NCI-H748 treated with DMSO at 0.1 percent for 48 hours (cell line): ENCODE data around the gene COL11A2.
A peak's percentile ranks its signal among the peaks of the same experiment; 100 is the strongest.

ENCODE experiments used
- DNase-seq: peaks from one replicate; lab custom pipeline; 2025; lab: John Stamatoyannopoulos, UW

Gene COL11A2

DNA sequence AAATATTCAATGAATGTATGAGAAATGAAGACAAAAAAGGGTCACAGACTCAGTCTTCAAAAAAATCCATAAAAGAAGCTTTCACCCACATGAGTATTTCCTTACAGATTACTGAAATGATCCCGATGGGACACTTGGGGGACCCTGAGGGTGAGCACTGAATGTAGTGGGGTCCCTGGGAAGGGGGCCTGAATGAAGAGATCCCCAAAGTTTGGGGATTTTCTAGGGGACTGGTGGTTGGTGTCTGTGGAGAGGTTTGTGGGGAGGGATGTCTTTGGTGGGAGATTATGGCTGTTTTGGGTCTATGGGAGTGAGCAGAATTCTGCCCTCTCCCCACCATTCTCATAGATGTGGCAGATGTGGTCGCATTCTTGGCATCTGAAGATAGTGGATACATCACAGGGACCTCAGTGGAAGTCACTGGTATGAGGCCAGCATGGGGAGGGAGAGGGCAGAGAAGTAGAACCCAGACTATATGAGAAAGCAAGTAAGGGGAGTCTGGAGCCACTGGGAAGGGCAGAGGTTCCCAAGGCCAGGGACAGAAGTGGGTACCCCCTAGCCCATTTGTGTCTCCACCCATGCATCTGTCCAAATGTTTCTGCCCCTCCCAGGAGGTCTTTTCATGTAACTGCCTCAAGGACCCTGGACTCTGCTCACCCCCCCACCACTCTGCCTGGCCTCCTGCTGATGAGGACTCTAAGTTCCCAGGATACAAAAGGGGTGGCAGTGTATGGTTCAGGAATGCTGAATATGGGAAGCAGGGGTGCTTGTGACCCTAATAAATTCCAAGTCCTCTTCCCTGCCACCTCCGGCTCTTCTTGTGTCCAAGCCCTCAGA is 14.0 kb upstream of the COL11A2 start:
- no peak for DNase-seq

DNA sequence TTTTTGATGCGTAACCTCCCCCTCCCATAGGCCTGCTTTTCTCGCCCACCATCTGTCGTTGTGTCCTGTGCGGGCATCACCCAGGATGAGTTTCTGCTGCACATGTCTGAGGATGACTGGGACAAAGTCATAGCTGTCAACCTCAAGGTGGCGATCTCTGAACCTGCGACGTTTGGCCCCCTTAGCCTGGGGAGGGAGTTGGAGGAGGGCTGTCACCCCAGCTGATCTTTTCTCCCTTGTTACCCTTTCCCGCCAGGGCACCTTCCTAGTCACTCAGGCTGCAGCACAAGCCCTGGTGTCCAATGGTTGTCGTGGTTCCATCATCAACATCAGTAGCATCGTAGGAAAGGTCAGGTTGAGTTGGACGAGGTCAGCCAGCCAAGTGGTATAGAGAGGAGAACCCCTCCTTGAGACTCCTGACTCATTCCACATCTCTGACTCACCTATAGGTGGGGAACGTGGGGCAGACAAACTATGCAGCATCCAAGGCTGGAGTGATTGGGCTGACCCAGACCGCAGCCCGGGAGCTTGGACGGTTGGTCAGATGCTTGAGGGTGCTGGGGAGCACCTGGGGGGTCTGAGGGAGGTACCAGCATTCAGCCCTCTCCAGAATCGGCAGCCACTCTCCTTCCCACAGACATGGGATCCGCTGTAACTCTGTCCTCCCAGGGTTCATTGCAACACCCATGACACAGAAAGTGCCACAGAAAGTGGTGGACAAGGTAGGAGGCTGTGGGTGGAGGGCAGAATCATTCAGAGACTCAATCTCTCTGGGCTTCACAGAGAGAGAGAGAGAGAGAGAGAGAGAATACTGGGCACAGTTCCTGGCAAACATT is 13.1 kb upstream of the COL11A2 start:
- DNase-seq: no peak

DNA sequence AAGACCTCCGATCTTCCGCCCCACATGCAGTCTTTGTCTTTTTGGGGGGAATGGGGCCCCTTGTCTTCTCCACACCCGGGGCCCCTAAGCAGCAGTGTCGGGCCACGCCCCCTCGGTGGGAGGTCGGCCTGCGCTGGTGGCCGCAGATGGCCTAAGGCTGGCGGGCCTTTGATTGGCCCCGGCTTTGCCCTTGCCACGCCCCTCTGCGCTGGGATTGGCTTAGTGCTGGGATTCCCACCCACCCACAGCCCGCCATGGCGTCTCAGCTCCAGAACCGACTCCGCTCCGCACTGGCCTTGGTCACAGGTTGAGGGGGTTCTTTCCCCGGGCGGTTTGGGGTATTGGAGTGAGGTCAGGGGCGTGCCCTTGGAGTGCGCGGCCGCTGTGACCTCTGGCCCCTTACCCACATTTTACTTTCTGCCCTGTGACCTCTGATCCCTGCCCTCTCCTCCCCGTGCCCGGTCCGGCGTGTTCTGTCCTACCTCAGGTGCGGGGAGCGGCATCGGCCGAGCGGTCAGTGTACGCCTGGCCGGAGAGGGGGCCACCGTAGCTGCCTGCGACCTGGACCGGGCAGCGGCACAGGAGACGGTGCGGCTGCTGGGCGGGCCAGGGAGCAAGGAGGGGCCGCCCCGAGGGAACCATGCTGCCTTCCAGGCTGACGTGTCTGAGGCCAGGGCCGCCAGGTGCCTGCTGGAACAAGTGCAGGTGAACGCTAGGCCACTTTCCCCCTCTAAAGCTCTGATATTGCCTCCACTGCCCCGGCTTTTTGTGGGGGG is 12.3 kb upstream of the COL11A2 start, which contains the start of gene HSD17B8:
Gene HSD17B8, plus strand, starts transcription at position 241 of the 776 bp plus-strand sequence. Its CDS starts 14 bp downstream, at position 255.
- peak; percentile 88 for DNase-seq

DNA sequence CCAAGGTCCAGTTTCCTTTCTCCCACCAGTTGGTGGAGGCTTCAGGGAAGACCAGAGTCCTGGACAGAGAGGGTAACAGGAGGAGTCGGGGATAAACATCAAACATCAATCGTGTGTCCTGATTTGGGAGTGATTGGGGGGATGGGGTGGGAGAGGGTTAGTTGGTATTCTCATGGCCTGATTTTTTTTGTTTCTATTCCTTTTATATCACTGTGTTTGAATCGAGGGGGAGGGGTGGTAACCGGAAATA is 11.8 kb upstream of the COL11A2 start:
- DNase-seq: no peak

DNA sequence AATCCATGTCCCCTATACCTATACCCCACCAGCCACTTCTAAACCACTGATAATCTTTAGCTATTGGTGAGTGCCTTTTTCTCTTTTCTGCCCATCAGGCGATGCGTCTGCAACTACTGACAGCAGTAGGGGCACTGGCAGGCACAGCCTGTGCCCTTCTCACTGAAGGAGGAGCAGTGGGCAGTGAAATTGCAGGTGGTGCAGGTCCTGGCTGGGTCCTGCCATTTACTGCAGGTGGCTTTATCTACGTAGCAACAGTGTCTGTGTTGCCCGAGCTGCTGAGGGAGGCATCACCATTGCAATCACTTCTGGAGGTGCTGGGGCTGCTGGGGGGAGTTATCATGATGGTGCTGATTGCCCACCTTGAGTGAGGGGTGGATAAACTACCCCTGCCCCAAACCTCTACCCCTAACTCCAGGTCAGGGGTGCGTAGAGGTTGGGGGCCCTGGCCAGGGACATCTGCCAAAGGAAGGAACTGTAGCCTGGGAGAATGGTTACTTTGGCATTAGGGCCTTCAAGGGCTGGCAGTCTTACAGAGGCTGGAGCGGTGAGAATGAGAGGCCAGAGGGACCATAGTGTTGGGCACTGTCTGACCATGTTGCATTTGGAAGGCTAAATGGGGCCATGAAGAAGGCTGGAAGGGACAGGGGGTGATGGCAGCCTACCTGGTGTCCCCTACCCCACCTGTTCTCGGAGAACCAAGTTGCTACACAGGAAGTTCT is 11.3 kb upstream of the COL11A2 start:
- DNase-seq: no peak

DNA sequence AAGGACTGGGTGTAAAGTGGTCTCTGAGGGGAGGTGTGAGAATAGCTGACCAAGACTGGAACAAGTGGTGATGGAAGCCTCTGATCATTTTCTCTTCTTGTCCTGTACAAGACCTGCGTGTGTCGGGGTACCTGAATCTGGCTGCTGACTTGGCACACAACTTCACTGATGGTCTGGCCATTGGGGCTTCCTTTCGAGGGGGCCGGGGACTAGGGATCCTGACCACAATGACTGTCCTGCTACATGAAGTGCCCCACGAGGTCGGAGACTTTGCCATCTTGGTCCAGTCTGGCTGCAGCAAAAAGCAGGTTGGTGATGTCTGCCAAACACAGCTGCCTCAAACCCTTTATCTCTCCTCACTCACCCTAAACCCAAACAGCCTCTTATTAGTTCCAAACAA is 10.5 kb upstream of the COL11A2 start:
- DNase-seq: no peak

DNA sequence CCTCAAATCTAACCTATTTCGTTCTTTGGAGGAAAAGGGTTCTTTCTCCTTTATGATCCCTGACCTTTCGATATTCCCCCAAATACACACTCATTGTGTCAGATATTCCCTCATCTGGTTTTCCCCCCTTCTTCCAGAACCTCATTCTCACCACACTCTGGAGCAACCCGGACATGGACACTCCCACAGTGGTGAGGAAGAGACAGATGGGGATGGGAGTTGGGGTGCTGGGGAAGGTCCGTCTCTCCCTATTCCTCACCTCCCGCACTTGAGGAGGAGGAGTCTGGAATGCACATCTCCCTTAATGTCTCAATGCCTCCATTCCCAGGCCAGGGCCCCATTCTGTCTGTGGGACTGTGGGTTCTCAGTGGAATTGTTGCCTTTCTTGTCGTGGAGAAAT is 9.7 kb upstream of the COL11A2 start:
- no peak for DNase-seq

DNA sequence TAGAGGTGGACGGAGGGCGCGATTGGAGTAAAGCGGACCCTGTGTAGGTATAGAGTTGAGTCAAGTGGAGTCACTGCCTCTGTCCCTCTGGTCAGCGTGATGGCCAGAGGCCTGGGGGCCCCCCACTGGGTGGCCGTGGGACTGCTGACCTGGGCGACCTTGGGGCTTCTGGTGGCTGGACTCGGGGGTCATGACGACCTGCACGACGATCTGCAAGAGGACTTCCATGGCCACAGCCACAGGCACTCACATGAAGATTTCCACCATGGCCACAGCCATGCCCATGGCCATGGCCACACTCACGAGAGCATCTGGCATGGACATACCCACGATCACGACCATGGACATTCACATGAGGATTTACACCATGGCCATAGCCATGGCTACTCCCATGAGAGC is 8.9 kb upstream of the COL11A2 start:
- DNase-seq: no peak

DNA sequence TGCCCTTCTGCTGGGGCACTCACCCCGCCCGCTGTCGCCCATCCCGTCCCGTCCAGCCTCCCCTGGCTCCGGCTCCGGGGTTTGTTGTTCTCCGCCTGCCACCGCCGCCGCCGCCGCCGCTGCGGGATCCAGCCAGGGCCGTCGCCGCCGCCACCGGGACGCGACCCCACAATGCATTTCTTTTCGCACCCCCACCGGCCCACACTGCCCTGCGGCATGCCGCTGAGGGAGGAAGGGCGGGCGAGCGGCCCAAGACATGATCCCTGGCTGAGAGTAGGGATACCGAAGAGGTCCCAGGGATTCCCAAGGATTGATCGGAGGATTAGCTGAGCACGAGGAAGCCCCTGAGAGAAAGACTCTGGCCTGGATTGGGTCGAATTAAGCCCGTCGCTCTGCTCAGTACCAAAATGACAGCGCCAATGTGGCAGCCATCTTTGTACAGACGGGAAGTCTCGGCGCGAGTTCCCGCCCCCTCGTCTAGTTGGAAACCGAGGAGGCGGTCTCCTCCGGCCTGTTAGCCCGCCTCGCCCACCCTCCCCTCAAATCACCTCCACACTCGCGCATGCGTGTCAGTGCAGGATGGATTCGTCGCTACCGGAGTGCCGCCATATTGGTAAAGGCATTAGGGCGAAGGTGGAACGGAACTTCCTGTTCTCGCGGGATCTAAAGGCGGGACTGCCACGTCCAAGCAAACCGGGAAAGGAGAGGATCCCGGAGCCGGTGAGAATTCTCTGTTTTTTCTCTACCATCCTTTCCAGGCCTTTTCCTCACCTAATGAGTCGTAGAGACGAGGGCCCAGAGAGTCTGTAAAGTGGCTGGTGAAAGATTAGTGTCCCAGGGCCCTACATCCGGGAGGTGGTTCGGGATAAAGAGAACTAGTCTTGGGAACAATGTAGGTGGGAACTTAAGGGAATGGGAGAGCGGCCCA is 8.2 kb upstream of the COL11A2 start, which contains the start of the genes RXRB and SLC39A7:
Gene RXRB, minus strand, starts transcription at position 447 of the 928 bp plus-strand sequence. Its CDS starts 189 bp downstream, at position 258.
Gene SLC39A7, plus strand, starts transcription at position 649 of the 928 bp plus-strand sequence. CDS start 379 bp downstream, outside the sequence.
- DNase-seq: peak; percentile 99

DNA sequence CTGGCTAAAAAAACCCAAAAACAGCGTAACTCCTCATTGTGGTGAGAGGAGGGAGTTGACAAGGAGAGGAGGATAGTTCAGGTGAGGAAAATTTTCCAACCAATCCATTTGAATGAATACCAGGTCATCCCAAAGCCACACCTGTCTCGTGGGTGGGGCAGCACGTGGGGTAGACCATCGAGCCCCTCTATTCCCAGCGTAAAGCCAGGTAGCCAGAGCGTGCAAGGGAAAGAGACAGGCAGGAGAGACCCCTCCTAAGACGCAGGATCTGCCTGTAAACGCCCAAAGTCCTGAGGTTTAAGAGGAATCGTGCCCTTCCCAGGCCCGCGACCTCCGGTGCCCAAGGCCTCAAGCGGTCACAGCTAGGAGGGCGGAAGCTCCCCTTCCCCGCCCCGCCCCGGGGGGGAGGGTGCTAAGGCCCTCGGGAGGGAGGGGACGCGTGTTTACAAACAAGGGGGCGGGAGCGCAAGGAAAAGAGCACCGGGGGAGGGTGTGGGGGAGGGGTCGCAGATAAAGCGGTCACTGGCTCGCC is 7.5 kb upstream of the COL11A2 start:
- no peak for DNase-seq

DNA sequence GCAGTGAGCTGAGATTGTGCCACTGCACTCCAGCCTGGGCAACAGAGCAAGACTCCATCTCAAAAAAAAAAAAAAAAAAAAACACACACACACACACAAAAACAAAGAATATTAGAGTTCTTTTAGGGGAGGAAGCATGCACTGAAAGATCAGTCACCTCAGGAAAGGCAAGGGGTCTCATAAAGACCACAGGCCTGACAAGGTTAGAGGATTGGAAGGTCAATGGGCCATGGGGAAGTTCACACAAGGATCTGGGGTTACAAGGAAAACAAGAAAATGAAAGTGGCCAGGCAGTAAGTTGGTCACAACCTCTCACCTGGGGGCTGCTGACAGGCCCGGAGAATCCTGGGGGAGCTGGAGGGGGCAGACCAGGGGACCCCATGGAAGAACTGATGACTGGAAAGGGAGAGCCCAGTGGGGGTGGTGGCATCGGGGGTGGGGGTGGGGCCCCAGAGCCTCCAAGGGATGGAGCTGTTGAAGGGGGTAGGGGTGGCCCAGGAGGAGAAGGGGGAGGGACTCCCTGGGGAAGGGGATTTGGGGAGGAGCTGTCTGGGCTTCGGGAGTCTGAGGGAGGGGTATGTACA is 6.7 kb upstream of the COL11A2 start:
- no peak for DNase-seq

DNA sequence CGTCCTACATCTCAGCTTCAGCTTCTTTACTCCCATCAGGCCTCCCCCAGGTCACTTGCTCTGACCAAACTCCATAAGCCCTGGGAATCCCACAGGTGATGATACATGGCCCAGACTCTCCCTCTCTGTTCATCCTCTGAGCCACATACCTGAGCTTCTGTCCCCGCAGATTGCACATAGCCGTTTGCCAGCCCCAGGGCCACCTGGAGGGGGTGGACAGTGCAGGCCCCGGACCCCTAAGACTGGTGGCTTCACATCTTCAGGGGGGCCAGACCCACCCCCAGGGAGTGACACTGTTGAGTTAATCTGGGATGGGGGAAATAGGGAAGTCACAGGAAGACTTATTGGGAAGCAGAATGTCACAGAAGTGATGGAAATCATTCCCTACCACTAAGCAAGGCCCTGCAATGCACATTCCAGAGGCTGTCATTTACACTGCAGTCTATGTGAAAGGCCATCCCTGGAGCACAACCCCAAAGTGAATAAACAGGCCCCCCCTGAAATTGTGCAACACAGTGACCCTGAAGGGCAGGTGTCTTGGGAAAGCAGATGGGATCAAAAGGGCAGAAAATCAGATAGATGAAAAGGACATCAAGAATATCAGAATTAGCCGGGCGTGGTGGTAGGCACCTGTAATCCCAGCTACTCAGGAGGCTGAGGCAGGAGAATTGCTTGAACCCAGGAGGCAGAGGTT is 6.0 kb upstream of the COL11A2 start:
- no peak for DNase-seq

DNA sequence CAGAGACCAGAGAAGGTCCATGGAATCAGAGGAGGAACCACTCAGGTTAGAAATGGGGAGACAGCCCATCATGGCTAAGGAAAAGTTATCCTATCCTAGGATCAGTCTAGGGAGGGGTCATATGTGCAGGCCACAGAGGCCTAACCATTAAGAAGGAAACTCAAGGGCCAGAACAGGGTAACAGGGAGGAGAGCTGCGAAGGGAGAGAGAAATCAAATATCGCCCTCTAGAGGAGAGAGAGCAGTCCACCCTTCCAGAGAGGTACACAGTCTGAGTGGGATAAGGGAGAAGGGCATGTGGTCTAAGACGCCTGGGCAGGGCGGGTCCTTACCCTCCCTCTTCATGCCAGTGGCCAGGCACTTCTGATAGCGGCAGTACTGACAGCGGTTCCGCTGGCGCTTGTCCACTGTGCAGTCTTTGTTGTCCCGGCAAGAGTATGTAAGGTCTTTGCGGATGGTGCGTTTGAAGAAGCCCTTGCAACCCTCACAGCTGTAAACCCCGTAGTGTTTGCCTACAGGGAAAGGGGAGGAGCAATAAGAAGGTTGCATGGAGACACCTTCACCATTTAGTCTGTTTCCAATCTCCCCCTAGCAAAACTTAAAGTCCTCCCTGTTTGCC is 5.3 kb upstream of the COL11A2 start:
- DNase-seq: peak; percentile 83

DNA sequence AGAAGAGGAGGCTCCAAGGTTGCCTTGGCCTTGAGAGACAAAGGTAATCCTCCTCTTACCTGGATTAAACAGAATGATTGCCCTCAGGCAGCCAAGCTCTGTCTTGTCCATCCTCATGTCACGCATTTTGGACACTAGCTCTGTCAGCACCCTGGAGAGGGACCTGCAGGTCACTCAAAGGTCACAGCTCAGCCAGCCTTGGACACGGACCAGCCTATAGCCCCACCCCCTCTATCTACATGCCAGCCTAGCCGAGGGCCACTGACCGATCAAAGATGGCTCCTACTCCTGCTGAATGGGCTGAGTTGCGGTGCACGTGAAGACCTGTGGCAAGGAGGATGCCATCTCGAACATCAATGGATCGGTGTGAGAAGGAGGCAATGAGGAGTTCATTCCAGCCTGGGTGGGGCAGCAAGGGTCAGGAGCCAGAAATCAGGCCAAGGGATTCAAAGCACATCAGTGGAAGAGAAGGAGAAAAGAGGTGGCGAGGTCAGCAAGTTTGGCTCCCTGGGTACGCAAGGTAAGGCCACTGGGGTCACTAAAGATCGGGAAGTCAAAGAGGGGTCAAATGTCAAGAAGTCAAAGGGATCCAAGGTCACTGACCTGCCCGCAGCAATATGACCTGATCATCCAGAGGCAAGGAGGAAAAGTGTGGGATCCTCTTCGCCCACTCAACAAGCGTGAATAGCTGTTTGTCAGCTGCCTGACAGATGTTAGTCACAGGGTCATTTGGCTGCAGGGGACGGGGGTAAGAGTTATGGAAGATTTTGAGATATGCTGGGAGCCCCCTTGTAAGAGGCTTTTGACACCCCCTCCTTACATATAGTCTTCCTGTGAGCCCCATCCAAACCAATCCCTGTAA is 3.3 kb upstream of the COL11A2 start:
- DNase-seq: no peak

DNA sequence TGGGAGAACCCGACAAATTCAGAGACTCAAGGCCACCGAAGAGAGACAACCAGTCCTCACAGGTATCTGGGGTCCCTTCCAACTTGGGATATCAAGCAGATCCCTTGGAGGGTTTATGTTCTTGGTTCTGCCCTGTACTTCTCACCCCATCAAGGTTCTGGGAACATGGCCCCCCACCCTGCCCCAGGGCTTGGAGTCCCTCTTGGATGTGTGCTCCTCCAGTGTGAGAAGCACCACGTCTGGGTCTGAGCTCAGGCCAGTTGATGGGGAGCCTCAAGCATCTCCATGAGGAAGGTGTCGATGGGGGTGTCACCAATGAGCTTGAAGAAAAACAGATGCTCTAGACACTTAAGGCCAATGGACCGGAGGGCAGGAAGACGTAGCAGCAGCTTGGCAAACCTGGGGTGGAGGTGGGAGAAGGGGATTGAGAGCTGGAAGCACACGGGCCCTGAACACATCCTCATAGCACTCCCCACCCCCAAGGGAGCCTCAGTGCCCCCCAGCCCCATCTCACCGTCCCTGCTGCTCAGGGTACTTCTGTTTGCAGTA is 2.2 kb upstream of the COL11A2 start:
- no peak for DNase-seq

DNA sequence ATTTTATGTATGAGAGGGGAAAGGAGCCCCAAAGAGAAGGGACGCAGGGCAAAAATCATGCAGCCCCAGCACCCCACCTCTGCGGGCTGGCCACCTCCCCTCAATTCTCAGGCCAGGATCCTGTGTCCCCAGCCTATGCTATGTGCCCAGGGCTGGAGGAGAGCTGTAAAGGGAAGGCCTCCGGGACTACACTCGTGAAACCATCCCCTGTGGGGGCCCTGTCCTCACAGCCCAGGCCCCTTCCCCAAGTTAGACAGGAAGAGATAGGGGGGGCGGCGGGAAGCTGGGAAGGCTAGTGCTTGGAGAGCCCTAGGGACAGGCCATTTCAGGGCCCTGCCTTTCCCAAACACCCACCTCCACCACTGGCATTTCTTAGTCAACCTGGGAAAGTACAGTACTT is 1.4 kb upstream of the COL11A2 start:
- no peak for DNase-seq
